Esophagus muscularis mucosa (tissue), 4 donors: ENCODE results near the gene IL23R.

ENCODE experiments used
- EP300 ChIP-seq: sonication (generic); formaldehyde crosslinking; IDR thresholded peaks from one replicate; pipeline ENCODE4 v1.6.1; 2017; ENCODE audit warnings: antibody characterized with exemption
- POLR2A ChIP-seq: fragments of 450-650 bp; IDR thresholded peaks from one replicate; pipeline ENCODE4 v1.6.1; 2017; ENCODE audit warnings: antibody characterized with exemption, moderate library complexity, mild to moderate bottlenecking, low read depth
- TF ChIP-seq, protein P1 (sequence below), 3 experiments: fragments of 200-600 bp in 2 of 3; fragments of 450-650 bp in 1 of 3; sonication (generic) in 2 of 3; IDR thresholded peaks; one replicate each; pipeline ENCODE4 v1.5.1; 2017 to 2019; ENCODE audit warnings: antibody characterized with exemption in 3 of 3, mild to moderate bottlenecking in 2 of 3, moderate library complexity in 1 of 3

DNA sequence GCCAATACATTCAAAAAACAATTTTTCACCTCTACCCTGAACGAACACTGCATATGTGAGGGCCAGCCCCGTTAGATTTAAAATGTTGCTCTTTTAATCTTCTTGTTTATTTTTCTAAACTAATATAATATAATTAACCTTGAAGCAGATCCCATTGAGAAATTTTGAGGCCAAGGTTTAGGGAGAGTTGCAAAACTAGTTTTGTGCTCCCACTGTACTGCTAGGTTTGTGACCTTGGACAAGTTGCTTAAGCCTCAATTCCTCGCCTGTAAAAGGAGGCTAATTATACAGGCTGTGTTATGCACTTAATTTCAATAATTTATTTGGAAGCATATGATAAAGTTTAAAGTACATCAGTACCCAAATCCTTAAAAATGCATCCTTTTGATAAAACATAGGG is 3.7 kb downstream of the IL23R start:
- TF ChIP-seq POLR2A: no peak
- TF ChIP-seq EP300: no peak
- TF ChIP-seq, protein P1, sequence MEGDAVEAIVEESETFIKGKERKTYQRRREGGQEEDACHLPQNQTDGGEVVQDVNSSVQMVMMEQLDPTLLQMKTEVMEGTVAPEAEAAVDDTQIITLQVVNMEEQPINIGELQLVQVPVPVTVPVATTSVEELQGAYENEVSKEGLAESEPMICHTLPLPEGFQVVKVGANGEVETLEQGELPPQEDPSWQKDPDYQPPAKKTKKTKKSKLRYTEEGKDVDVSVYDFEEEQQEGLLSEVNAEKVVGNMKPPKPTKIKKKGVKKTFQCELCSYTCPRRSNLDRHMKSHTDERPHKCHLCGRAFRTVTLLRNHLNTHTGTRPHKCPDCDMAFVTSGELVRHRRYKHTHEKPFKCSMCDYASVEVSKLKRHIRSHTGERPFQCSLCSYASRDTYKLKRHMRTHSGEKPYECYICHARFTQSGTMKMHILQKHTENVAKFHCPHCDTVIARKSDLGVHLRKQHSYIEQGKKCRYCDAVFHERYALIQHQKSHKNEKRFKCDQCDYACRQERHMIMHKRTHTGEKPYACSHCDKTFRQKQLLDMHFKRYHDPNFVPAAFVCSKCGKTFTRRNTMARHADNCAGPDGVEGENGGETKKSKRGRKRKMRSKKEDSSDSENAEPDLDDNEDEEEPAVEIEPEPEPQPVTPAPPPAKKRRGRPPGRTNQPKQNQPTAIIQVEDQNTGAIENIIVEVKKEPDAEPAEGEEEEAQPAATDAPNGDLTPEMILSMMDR (IDR thresholded peaks at IDR 0.05): no peak
